HG03469 (cell line): ENCODE data around the gene ZIC5.

ENCODE experiments used
- ATAC-seq: cut with Tn5 transposase; IDR thresholded peaks from one replicate; pipeline ENCODE4 v1.9.1; 2021; ENCODE audit warnings: mild to moderate bottlenecking, moderate library complexity, moderate number of reproducible peaks; ENCODE audit not compliant: unreplicated experiment

Gene ZIC5

GRCh38 chr13:99971576-99972189 lies at the start of gene ZIC5:
Gene ZIC5, minus strand, starts transcription at chr13:99971767. Its CDS starts 164 bp downstream, at chr13:99971603.
- no peak for ATAC-seq

DNA sequence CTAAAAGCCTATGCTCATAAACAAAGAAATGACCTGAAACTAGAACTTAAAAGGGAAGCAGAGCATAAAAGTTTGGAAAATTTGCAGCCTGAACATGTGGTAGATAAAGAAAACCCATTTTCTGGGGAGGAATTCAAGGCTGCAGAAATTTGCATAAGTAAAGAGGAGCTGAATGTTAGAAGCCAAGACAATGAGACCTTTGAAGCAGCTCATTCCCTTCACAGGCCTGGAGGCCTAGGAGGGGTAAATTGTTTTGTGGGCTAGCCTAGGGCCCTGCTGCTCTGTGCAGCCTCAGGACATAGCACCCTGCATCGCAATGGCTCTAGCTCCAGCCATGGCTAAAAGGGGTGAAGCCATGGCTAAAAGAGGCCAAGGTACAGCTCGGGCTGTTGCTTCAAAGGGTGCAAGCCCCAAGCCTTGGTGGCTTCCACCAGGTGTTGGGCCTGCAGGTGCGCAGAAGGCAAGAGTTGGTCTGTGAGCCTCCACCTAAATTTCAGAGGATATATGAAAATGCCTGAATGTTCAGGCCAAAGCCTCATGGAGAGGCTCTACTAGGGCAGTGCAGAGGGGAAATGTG lies 48.3 kb upstream of the ZIC5 start:
- no peak for ATAC-seq

DNA sequence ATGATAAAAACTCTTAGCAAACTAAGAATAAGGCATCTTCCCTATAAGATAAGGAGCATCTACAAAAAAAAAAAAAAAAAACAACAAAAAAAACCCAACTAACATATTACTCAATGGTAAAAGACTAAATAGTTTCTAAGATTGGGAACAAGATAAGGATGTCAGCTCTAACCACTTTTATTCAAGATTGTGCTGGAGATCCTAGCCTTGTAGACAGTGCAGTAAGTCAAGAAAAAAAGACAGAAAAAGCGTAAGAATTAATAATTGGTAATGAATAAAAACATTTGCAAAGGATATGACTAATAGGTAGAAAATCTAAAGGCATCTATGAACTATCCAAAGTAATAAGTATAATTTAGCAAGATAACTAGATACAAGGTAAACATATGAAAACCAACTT lies 43.1 kb upstream of the ZIC5 start:
- no peak for ATAC-seq

DNA sequence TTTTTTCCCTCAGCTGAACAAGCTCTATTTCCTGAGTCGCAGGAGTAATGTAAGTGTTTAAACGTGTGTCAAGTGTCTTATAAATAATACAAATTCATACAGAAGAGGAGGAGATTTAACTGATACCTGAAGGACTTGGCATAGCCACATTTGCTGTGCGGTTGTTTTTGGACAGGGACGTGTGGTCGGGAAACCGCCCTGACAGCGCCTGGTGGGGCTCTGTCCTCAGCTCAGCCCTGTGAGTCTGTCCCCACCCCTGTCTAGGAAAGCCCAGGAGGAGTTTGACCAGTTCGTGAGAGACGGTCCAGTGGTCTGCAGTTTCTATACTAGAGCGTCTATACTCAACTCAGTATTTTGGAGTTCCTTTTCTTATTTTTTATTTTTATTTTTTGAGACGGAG lies 26.7 kb upstream of the ZIC5 start:
- no peak for ATAC-seq

DNA sequence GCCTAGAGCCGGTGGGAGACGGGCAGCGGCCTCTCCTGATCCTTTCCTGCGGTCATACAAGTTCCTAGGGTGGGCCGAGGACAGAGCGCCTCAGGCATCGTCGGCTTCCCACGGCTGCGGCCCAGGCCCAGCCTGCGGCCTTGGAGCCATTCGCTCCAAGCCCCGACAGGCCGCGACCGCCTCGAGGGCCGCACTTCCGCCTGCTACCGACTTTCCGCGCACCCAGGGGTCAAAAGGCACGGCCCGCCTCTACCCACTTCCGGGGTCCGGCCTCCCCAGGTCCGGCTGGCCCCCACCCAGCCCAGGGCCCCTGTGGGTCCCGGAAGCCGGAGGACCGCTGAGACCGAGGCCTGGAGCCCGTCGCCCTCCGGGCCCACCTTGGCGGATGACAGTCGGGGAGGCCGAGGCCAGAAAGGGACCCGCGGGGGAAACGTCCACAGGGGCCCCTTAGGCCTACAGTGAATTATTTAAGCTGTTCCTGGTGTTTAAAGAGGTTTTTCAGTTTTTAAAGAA lies 26.2 kb upstream of the ZIC5 start:
- no peak for ATAC-seq

- ATAC-seq = no peak
Measured at GRCh38 chr13:99996381-99996973, 24.9 kb upstream of the ZIC5 start.

DNA sequence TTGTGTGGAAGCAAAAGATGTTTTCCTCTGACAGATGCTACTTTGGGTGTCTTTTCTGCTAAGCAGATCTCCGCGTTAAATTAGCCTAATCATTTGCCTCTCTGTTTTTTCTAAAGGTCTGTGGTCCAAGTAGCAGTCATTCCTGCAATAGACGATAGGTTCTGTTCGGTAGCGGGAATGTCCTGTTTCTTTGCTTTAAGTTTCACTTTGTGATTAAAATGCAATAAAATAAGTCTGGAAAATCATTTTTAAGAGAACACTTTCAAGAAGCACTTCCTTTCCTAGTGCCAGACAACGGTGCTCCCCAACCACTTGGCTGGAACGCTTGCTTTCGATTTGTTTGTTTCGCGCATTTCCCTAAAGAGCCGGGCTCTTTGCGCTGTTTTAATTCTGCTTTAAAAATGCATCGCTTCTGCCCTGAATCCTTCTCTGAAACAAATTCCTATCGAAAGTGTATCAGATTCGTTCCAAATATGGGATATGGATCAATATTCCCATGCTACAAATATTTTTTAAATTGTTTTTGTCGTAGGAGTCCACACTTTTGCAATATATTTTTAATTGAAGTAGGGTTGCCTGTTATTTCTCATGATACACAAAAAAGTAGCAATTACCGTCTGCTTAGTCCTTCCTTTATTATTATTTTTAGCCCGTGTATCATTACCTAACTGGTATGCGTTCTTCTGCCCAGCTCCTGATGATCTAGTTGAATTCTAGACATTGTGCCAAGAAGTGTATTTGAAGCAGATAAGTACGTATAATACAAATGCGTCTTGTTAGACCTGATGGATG lies 24.2 kb upstream of the ZIC5 start:
- no peak for ATAC-seq

DNA sequence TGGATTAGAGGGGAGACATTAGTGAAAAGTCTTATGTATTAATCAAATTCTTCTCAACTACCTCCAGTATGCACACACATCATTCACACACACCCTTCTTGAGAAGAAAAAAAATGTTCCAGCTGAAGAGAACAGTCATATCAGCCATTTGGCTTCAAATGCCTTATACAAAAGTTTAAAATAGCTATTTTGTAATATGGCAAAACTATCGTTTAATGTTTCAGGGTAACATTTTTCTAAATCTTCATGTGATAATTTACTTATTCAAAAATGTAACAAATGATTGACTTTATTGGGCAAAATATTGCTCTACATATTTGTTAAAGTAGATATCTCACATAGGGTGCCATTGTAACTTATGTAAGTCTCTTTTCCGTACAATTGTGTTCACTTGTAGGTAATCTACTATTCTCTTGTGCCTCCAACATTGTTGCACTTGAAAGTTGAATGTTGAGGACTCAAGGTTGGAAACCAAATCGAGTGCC lies 23.6 kb upstream of the ZIC5 start:
- no peak for ATAC-seq

DNA sequence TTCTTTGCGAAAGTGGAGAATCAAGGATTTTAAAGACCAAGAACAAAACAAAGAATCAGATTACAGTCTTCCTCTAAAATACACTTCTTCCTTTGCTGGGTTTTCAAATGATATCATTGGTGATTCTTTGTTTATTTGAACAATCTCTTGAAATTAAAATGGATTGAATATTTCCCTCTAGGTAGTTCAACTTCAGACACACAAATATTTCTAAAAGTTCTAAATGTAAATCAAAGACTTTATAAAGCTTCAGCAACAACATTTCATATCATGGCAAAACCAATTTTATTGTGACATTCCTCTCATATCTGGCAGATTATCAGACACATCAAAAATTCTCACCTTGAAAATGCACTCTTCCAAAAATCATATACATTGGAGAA lies 23.1 kb upstream of the ZIC5 start:
- ATAC-seq = no peak

DNA sequence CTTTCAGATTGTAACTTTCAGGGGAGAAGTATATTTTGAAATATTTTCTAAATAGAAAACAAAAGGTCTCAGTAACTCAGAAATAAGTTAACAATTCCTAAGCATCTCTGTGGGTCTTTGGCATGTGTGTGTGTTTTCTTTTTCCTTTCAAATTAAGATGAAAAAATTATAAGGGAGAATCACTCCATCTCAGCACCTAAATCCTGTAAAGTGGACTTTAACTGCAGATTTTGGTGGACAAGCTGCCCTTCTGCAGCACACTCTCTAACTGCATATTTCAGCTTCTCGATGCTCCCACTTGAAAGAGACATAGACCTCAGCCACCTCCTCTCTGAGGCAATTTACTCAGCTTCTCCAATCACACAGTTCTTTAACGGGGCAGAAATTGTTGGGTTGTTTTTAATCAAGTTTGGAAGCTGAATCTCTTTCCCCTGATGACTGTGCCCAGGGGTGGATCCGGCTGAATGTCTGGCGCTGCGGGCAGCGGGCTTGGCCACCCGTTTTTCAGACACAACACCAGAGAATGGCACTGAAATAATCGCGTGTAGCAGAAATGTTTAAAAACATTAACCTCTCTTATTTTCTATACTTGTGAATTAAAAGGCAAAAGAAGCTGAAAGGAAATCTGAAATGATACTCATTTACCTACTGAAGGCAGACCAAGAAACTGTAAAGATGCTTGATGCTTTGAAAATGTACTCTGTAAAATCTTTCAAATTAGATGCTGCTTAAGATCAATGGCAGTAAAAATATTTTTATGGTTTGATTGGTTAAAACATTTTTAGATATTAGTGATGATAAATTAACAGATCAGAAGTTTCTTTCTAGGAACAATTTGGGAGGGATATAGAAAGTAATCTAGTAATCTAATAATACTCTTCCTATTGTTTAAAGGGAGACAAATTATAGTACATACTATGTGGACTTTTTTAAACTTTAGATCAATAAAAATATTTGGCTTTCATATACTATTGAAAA lies 22.4 kb upstream of the ZIC5 start:
- ATAC-seq = no peak

GRCh38 chr13:99992949-99993351 lies 21.4 kb upstream of the ZIC5 start:
- ATAC-seq = no peak

DNA sequence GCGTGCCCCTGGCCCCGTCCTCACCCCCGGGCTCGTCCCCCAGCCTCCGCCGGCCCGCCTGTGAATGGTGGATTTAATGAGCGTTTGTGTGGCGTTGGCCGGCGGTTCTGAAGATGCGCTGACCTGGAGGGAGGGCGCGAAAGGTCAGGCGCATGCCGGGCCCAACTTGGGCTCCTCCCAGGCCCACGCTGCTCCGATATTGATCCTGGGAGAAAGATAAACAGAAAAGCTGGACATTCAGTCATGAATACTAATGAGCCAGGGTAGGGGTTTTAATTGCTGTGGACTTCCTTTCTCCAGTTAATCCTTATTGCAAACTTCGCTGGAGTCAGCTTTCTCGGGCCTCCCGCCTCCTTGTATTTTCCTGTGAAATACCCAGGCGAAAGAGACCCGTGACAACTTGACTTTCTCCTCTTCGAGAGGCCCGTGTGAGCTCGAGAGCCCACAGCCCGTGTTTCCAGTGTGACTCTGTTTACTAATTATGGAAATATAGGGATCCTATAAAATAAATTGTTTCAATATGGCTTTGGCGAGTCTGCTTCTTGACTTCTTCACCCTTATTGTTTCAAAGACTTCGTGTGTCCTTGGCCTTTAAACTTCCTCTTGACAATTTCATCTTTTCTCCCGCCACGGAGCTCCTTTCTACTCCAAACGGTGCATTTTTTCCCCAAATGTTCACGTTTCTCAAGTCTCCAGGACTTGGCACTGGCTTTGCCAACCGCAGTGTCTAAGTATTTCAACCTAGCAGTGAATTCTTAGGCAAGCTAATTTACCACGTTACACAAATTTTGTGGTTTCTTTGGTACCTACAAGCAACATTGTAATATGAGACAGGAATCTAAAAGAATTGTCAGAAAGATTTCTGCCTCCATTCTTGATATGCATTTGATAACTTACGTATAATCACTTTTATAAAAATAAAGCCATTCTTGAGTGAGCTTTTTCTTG lies 20.5 kb upstream of the ZIC5 start:
- no peak for ATAC-seq

GRCh38 chr13:99991013-99991827 lies 19.7 kb upstream of the ZIC5 start:
- no peak for ATAC-seq

- ATAC-seq = no peak
Measured at GRCh38 chr13:99990126-99990977, 18.8 kb upstream of the ZIC5 start.

- no peak for ATAC-seq
Measured at GRCh38 chr13:99989276-99990125, 17.9 kb upstream of the ZIC5 start.

DNA sequence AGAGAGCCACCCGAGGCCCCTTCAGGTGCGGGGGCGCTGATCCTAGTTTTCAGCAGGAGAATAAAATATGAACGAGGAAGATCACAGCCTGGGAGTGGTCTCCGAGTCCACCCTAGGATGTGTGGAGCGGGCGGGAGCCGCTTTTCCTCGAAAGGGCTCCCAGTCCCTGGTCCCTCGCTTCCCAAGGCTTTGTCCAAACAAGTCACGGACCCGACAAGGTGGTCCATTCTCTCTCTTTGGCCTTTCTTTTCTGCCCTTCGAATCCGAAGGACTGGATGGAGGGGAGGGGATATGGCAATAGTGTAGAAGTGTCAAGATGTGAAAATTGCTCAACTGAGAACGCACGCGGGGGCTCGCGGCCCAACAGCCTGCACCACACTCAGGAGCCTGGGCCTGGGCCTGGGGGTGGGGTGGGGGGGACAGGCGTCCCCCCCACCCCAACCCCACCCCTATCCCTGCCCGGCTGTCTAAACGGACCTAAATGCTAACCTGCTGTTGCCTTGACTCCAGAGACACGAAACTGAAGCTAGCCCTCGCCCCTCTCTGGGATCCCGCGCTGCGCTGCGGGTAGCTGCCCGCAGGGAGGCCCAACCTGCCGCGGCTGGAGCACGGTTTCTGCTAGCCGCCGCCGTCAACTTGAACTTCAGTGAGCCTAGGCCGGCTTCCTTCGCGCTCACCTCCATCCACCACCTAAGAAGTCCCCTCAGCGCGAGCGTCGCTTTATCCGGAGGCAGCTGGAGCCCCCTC lies 17.1 kb upstream of the ZIC5 start:
- ATAC-seq = no peak
